ENCODE results near the gene C11orf24.
"Not testable (repeated sequence)": the region's sequence is repeated elsewhere in the genome, so short reads cannot be mapped to it uniquely, and the experiment has no call there.

C11orf24 gene

DNA sequence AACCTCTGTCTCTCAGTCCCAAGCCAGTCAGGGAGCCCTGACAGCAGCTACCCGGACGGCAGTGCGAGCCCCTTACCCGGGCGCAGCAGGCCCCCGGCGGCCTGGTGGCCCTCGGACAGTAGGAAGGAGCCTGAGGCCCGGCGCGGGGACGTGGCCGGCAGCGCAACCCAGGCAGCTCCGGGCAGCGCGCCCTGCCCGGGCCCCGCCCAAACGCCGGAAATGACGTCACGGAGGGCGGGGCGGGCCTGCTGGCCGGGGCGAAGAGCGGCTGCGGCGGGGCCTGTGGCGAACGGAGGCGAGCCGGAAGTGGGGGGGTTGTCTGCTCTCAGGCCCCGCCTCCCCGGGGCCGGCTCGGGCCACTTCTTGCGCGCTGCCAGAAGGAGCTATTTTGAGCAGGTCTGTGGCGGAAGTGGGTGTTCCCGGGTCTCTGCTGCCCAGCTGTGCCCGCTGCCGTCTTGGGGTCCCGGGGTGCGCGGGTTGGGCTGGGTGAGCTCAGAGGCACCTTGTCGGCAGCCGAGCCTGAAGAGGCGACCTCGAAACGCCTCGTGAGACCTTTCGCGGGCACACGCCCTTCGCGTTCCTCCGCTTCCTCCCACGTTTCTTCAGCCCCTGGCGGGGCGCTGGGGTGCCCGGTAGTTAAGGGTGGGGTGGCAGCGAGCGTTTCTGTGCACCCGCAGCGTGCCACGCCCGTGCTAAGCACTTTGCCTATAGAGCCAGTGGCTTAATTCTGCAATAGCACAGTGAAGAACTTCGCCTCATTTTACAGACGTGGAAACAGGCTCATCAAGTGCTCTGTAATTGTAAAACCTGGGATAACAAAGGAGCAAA lies at the start of gene C11orf24:
Gene C11orf24, minus strand, starts transcription at position 193 of the 828 bp plus-strand sequence. CDS start 8,206 bp downstream, outside the sequence.
- DNase-seq, result peak; percentile 86 to 91 (median 90)

DNA sequence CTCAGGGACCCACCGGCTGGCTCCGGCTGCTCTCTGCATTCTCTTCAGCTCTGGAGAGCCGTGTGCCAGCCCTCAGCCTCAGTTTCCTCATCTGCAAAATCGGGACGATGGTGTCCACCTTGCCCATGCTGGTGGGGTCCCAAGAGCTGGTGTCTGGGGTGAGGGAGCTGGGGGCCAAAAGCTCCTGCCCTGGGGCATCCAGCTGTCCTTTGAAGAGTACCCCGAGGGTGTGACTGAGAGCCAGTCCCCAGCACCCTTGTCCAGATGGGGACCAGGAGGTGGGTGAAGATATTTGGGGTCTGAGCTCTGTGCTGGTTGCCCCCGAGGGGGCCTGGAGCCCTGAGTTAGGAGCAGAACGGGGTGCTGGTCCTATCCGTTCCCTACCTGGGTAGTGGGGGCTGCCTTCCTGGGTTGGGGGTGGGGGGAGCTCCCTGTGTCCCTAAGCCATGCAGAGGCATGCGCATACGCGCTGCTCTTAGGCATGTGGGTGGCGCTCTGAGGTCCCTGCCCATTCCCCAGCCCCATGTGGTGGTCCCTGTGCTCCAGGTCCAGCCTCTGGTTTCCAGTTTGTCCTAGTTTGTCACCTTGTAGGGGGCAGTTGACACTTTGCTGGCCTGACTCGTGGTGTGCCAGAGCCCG lies 45.5 kb upstream of the C11orf24 start:
- DNase-seq, result no peak

DNA sequence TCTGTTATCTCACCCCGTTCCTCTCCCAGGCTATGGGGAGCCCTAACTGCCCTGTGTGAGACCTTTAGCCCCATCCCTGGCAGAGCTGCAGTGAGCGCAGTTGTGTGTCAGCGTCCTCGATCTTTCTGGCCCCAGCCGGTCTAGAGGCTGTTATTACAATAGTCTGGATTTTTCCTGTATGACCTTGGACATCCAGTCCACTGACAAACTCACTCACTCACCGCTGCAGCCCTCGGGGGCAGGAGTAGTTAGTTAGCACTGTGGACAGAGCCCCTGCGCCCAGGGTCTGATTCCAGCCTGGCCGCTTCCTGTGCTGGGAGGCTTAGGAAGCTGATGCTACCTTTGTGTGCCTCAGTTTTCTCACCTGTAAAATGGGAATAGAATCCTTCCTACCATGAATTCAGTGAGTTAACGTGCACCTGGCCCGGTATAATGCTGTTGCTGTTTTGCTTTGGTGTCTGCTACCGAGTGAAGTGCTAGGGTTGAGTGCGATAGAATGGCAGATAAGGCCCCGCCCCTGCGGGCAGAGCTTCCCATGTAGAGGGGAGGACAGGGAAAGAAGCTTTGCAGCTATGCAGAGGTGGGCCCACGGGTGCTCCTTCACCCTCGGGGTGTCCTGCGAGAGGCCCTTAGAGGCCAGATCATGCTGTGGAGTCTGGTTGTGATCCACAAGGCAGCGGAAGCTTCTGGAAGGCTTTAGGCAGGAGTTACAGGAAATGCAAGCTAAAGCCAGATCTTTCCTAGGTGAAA lies 43.6 kb upstream of the C11orf24 start:
- DNase-seq, result no peak

DNA sequence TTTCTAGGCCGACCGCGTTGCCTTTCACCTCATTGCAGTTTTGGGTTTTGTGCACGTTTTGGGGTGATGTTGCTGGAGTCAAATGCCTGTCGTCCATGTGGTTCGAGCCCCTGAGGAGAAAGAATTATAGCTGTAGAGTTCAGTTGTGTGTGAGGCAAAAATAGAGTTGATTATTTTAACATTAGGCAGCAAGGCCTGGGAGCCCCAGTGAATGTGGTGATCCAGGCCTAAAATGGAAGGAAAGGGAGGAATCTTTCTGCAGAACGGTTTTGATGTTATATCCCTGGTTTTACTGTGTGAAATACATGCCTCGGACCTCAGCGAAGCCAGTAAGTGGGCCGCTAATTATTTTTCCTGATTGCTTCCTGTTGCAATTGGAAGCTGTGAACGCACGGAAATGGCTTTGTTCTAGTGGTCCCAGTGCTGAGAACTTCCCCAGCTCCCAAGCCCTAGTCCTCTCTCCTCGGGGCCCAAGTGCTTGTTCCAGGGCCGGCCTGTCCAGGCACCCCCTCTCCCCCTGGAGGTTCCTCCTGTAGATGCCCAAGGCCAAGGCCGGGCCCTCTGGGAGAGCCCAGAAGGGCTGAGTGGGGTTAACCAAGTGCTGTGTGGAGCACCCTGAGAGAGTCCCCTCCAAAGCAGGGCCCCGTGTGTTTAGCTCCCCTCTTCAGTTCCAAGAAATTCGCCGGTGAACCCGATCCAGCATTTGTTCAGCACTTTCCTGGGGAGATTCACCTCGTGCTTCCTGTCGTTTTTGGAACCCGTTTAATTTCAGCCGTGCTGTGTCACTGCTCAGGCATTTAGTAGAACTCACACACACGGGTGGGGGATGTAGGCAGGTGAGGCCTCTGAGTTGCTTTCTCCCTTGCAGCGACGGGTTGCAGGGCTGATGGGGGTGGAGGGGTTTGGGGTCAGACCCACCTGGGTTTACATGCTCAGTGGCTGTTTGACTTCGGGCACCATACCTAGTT lies 42.7 kb upstream of the C11orf24 start:
- no peak for DNase-seq

DNA sequence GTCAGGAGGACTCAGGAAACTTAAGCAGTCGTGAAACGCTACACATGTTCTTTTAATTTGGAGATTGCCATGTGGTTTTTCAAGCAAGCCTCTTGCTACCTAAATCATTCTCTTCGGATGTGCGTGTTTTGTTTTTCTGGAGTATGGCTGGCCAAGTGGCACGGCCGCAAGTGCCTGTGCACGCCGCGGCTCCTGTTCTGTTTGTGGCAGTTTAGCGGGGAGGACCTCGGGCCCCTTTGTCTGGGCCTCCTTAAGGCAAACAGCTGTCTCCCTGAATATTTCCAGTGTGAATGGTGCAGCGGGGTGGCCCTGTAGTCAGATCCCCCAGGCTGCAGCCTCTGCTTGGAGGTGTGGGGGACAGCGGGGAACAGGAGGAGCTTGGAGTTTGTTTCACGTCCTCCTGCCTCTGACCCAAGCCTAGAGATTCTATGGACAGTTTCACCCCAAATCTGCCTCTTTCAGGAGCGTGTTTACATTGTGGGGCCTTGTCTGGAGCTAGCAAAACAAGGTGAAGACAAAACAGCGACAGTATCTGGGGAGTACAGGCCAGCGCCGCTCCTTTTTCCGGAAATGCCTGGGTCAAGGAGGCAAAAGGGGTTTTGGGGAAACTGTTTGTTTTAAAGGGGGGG lies 41.9 kb upstream of the C11orf24 start:
- no peak for DNase-seq

DNA sequence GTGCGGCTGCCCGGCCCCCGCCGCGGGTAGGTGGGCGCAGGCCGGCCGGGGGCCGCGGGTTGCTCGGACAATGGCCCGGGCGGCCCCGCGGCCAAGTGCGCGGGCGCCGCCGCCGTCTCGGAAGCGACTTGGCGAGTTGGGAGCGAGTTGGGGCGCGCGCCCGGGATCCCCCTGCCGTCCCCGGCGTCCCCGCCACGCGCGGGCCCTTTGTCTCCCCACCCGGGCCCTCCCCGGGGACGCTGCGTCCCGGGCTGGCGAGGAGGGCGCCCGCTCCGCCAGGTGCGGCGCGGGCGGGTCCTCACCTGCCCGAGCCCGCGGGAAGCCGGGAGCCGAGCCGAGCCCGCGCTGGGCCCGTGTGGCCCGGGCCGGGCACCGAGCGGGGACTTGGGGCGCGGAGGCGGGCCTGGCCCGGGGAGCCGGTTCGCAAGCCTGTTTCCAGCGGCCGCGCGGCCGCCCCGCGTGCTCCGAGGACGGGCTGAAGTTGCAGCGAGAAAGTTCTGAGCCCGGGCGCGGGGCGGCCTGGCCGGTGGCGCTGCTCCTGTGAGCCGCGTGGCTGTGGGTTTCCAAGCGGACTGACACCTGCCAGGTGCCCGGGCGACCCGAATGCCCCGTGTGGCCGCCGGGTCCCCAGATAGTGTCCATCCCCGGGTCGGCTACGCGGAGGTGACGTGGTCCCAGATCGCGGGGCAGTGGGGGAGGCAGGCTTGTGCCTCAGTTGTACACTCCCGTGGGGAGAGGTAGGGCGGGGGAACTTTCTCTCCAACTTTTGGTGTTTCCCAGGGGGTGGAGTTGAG lies 41.2 kb upstream of the C11orf24 start:
- DNase-seq, result no peak

DNA sequence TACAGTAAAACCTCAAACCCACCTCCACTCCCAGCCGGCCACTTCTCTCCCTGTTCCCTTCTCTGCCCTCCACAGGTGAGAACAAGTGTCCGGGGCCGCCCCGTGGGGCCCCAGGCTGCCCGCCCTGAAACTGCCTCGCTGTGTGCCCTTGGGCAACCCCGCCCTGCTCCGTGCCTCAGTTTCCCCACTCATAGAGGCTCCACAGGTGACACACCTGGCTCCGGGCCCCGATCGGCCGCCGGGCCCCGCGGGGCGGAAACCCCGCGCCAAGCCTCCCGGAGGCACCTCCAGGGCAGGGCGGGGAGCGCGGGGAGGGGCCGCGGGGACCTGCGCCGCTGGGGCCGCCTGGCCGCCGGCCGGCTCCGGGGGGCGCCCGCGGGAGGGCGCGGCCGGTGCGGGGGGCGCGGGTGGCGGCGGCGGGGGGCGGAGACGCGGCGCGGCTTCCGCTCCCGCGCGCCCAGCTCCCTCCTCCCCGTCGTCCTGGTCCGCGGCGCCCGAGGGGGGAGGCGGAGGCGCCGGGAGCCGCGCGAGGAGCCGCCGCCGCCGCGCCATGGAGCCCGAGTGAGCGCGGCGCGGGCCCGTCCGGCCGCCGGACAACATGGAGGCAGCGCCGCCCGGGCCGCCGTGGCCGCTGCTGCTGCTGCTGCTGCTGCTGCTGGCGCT lies 40.5 kb upstream of the C11orf24 start, which contains the start of gene LRP5:
Gene LRP5, plus strand, starts transcription at position 475 of the 663 bp plus-strand sequence. Its CDS starts 124 bp downstream, at position 599.
- no peak for DNase-seq

DNA sequence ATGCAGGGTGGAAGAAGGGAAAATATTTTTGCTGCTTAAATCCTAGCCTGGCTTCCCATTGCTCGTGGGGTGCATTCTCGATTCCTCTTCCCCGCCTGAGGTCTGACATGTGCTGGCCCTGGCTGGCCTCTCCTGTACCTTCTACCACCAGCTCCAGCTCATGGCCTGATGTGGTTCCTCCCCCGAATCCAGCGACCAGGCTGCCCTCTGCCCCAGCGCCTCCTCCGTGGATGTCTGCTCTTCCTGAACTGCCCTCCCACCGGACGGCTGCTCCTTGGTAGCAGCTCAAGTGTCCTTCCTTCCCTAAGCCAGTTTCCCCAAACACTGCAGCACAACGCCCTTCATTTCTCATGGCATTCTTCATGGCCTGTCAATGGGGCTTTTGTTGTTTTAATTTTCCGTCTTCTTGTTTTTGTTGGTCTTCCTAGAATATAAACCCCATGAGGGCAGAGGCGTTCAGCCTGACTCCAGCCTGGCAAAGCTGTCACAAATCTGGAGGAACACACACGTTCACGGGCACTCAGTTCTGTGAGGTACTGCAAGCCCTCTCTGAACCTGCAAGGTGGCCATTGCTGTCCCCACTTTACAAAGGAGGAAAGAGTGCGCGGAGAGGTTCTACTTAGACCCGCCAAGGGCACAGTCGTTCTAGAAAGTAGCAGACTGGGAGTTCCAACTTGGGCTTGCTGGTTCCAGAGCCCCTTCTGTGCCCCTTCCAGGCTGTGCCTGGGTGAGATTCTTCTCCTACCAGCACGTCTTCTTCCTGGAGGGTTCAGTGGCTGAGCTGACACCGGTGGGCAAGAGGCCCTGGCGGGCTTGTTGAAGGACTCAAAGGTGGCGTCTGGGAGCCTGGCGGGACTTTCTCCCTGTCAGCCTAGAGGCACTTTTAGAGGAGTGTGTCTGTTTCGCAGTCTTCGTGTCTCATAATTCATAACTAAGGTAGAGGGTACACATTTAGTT lies 39.7 kb upstream of the C11orf24 start:
- DNase-seq, result no peak

DNA sequence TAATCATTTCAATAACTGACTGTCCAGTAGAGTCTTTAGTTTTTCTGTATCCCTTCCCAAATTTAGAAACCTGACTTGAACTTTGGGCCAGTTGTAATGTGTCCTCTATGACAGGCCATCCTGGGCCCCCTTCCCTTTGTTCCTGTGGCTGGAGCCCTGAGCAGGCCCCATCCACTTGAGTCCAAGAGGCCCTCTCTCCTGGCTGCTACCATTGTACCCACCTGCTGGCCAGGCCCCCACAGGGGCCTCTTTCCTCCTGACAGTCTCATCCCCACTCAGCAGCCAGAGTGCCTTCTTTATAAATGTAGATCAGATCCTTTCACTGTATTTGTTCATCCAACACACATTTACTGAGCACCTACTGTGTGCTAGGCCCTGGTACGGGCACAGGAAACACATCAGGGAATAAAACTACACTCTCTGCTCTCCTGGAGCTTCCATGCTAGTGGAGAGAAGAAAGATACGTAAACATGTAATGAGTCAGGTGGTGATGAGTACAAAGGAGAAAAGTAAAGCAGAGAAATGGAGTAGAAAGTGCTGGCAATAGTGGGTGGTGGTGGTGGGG lies 37.9 kb upstream of the C11orf24 start:
- DNase-seq, result no peak

DNA sequence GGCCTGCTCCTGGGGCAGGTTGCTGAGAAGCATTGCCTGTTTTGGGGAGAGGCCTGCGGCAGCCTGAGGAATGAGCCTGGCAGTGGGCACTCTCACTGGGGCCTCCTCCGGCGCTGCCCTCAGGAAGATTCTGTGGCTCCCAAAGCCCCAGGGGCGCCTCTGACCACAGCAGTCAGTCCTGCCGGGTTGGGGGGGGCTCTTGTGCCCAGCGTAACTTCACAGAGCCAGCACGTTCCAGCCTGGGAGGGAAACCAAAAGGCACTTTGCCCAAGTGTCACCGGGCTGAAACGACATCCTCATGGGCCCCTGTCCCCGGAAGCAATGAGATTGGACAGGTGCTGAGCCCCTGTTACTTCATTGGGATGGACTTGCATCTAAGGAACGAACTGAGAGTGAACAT lies 36.3 kb upstream of the C11orf24 start:
- no peak for DNase-seq

DNA sequence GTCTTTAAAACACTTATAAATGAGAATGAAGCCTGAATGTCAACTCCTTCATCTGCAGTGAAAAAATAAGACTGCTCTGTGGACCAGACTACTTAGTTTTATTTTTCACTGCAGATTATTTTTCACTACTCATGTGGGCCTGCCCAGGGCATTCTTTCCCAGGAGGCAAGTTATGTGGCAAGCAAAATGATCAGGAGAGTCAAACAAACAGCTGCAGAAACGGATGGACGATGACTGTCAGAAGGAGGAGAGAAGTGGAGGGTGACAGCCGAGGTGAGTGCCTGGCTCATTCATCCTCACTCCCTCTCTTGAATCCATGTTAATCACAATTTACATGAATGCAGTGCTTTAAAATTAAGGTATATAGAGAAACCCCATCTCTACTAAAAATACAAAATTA lies 34.9 kb upstream of the C11orf24 start:
- no peak for DNase-seq

DNA sequence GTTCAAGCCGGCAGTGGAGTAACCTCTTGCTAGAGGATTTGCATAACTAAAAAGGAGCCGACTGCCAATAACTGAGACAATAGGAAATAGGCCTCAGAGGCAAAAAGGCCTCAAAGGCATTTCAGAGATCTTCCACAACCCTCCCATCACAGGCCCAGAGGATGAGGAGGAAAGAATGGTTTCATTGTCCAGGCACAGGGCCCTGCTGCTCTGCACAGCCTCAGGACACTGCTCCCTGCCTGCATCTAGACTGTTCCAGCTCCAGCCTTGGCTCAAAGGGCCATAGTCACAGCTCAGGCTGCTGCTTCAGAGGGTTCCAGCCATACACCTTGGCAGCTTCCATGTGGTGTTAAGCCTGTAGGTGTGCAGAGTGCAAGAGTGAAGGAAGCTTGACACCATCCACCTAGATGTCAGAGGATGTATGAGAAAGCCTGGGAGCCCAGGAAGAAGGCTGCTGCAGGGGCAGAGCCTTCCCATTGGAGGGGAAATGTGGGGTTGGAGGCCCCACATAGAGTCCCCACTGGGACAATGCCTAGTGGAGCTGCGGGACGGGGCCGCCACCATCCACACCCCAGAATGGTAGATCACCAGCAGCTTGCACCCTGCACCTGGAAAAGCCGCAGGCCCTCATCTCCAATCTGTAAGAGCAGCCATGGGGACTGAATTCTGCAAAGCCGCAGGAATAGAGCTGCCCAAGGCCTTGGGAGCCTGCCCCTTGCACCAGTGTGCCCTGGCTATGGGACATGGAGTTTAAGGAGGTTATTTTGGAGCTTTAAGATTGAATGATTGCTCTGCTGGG lies 32.4 kb upstream of the C11orf24 start:
- DNase-seq, result no peak

DNA sequence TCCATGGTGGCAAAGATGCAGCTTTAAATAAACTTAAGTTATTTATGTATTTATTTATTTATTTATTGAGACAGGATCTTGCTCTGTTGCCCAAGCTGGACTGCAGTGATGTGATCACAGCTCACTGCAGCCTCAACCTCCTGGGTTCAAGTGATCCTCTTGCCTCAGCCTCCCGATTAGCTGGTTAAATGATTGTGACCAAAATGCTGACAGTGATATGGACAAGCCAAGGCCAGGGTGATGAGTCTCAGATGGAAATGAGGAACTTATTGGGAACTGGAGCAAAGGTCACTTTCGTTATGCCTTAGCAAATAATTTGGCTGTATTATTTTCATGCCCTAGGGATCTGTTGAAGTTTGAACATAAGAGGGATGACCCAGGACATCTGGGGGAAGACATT lies 31.3 kb upstream of the C11orf24 start:
- no peak for DNase-seq

DNA sequence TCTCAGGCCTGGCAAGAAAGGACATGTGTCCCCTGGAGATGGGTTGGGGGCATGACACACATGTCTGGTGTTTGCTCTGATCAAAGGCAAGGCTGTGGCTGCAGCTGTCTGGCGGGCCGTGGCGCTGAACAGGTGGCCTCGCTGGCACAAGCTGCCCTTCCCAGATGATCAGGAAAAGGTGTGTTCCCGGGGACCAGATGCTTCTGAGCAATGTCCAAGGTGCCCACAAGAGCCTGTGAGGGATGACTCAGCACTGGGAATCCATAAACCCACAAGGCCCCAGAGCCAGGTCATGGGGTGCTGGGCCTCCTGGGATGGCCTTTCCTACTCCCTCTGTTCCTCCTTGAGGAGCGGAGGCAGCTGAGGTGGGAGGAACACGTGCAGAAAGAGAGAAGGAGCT lies 30.9 kb upstream of the C11orf24 start:
- DNase-seq, result no peak

DNA sequence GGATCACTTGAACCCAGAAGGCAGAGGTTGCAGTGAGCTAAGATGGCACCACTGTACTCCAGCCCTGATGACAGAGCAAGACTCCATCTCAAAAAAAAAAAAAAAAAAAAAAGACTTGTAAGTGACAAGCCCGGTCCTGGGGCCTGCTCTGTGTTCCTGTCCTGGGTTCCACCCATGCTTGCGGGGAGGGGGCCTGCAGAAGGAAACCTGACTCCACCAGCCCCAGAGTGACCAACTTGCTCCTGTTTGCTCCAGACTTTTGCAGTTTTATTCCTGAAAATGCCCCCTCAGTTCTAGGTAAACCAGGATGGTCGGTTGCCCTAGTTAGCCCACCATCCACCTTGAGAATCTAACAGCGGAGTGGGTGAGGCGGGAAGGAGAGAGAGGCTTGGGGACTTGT lies 30.5 kb upstream of the C11orf24 start:
- DNase-seq, result no peak

DNA sequence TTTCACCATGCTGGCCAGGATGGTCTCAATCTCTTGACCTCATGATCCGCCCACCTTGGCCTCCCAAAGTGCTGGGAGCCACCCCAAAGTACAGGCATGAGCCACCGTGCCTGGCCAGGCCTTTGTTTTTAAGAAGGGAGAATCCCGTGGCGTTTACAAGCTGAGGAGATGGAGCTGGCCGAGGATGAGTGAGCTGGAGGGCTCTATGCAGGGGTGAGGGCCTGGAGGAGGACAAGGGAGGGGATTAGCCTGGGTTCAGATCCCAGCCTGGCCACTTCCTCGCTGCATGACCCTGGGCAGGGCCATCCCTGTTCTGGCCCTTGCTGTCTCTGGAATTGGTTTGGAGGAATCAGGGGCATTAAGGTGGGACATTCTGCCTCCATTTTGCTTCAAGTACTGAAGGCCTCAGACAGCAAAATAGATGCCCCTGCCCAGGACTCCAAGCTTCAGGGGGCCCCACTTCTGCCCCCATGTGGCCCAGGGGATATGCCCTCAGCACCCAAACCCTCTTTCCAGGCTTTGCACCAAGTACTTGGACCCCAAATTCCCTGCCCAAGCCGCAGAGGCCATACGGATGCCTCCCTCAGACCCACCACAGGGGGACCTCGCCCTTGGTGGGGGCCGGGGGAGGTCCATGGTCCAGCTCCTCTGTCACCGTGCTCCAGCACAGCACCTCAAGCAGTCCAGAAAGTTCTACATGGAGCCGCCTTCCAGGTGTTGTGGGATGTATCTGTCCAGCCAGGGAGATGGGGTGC lies 28.5 kb upstream of the C11orf24 start:
- DNase-seq, result no peak

DNA sequence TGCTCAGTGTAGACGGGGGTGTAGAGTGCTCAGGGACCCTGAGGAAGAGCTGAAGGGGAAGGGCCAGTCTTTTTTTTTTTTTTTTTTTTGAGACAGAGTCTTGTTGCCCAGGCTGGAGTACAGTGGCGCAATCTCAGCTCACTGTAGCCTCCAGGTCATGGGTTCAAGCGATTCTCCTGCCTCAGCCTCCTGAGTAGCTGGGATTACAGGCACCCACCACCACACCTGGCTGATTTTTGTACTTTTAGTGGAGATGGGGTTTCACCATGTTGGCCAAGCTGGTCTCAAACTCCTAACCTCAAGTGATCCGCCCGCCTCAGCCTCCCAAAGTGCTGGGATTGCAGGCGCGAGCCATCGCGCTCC lies 27.7 kb upstream of the C11orf24 start:
- DNase-seq, result not testable (repeated sequence)
